ENCODE data around the gene KRT77.

KRT77 gene

DNA sequence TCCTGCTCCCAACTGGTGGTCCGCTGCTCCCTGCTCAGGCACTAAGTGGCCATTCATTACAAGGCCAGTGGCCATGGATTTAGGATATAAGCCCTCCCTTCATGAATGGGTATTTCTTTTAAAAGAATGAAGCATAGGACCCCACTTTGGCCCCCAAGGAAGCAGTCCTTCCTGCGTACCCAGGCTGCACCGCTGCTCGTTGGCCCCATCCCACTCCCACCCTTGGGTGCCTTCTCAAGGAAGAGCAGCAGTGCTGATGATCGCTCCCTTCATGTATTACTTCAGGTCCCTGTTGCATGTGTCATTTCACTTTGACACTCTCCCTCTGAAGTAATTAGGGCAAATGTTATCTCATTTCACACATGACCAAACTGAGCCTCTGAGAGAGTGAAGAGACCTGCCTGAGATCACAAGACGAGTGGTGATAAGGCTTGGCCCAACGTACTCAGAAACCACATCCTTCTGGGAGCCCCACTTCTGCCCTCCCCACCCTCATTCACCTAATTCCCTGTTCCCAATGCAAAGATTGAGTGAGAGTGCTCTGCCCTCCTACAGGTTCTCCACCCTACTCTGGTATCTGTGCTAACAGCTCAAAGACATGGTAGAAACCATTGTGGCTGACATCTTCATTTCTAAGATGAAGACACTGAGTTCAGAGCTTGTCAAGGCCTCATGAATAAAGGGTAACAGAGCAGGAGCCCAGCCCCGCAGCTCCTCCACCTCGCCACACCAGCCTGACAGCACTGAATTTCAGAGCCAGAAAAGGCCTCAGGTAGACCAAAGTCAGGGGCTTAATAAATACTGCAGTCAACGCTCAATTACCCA is 41.0 kb downstream of the KRT77 start:
- Mint-ChIP-seq H3K4me1 (no peaks in the 10 kb centered on the region), H3K27ac (no peak overlapping the region), H3K9me3 (no peaks in the 10 kb centered on the region), H3K27me3 (ENCODE audit: low read depth, poor library complexity) (peaks cover 18% of the 10 kb centered on the region), H3K4me3 (no peak overlapping the region), H3K36me3 (ENCODE audit: low read depth) (no peaks in the 10 kb centered on the region)
- TF ChIP-seq, protein P1, sequence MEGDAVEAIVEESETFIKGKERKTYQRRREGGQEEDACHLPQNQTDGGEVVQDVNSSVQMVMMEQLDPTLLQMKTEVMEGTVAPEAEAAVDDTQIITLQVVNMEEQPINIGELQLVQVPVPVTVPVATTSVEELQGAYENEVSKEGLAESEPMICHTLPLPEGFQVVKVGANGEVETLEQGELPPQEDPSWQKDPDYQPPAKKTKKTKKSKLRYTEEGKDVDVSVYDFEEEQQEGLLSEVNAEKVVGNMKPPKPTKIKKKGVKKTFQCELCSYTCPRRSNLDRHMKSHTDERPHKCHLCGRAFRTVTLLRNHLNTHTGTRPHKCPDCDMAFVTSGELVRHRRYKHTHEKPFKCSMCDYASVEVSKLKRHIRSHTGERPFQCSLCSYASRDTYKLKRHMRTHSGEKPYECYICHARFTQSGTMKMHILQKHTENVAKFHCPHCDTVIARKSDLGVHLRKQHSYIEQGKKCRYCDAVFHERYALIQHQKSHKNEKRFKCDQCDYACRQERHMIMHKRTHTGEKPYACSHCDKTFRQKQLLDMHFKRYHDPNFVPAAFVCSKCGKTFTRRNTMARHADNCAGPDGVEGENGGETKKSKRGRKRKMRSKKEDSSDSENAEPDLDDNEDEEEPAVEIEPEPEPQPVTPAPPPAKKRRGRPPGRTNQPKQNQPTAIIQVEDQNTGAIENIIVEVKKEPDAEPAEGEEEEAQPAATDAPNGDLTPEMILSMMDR (IDR thresholded peaks at IDR 0.05) = no peak
- no peak for DNase-seq

DNA sequence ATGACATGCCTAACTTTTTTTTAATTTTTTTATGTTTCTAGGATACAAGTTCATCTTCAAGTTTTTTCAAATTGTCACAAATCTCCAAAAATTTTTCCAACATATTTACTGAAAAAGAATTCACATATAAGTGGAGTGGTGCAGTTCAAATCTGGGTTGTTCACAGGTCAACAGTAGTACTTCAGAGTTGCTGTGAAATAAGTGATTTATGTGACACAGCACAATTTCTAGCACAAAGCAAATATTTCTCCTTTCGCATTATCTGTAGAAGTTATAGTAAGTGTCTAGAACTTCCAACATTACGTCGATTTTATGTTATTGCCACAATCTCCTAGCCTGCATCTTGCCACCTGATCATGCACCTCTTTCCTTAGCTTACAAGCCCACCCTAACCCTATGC is 41.7 kb downstream of the KRT77 start:
- Mint-ChIP-seq H3K9me3 (no peaks in the 10 kb centered on the region), H3K27me3 (ENCODE audit: low read depth, poor library complexity) (peaks cover 22% of the 10 kb centered on the region), H3K36me3 (ENCODE audit: low read depth) (no peaks in the 10 kb centered on the region), H3K4me3 (no peak overlapping the region), H3K4me1 (no peaks in the 10 kb centered on the region), H3K27ac (no peak overlapping the region)
- DNase-seq = no peak
- TF ChIP-seq, protein P1 (IDR thresholded peaks at IDR 0.05) = no peak

DNA sequence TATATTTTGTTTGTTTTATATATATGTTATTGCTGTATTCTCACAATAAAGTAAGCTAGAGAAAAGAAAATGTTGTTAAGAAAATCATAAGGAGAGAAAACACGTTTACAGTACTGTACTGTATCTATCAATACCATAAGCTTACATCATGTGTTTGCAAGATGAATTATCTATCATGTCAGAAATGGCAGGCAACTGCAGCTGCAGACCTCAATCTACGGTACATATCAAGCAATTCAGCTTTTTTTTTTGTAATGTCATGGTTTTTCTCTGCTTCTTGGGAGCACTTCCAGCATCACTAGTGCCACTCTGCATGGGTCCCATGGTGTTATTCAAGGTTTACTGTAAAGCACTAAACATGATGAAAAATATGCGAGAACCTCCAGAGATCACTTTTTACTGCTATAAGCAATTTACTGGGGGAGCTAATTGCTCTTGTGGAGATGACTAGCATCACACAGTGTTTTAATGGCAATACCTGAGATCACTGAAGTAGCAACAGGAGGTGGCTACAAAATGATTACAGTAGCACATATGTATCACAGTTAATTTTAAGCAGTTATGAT is 42.3 kb downstream of the KRT77 start:
- Mint-ChIP-seq H3K4me3 (no peak overlapping the region), H3K36me3 (ENCODE audit: low read depth) (no peaks in the 10 kb centered on the region), H3K27ac (no peak overlapping the region), H3K9me3 (no peaks in the 10 kb centered on the region), H3K4me1 (no peaks in the 10 kb centered on the region), H3K27me3 (ENCODE audit: low read depth, poor library complexity) (peaks cover 22% of the 10 kb centered on the region)
- no peak for DNase-seq
- TF ChIP-seq, protein P1 (IDR thresholded peaks at IDR 0.05) = no peak

DNA sequence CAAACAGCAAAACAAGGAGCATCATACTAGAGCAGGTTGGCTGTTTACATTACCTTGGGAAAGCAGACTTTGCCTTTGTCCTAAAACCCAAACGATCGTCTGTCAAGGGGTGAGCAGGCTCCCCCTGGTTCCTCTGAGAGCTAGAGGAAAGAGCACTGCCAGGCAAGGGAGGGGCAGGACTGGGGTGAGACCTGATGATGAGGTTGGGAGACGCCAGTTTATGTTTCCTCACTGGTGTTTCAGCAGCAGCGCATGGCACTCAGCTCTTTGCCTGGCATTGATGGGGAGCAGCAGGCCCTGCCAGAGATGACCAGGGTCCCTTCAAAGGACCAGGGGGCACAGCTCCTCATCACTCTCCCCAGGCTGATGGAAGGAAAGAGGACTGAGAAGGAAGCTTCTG is 43.4 kb downstream of the KRT77 start:
- Mint-ChIP-seq H3K27ac (no peak overlapping the region), H3K27me3 (ENCODE audit: low read depth, poor library complexity) (peaks cover 24% of the 10 kb centered on the region), H3K4me3 (no peak overlapping the region), H3K4me1 (no peaks in the 10 kb centered on the region), H3K9me3 (no peaks in the 10 kb centered on the region), H3K36me3 (ENCODE audit: low read depth) (no peaks in the 10 kb centered on the region)
- TF ChIP-seq, protein P1 (IDR thresholded peaks at IDR 0.05) = no peak
- no peak for DNase-seq

DNA sequence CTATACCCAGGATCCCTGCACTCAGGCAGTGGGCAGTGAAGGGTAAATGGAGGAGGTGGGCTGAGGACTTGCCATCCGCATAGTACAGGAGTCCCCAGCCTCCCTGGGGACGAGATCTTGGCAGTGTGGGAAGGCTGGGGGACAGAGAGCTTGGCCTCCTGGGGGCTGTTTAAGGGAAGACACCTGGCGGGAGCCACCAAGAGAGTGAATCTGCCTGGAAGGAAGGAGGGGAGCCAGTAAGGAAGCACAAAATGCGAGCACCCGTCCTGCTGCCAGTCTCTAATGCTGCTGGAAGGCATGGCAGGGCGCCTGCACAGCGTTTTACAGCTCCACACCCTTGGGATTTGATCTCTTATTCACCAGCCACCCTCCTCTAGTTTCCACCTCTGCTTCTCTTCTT is 43.9 kb downstream of the KRT77 start:
- Mint-ChIP-seq H3K4me3 (no peak overlapping the region), H3K4me1 (no peaks in the 10 kb centered on the region), H3K36me3 (ENCODE audit: low read depth) (no peaks in the 10 kb centered on the region), H3K27ac (no peak overlapping the region), H3K9me3 (no peaks in the 10 kb centered on the region), H3K27me3 (ENCODE audit: low read depth, poor library complexity) (peaks cover 25% of the 10 kb centered on the region)
- TF ChIP-seq, protein P1 (IDR thresholded peaks at IDR 0.05) = no peak
- DNase-seq = no peak

DNA sequence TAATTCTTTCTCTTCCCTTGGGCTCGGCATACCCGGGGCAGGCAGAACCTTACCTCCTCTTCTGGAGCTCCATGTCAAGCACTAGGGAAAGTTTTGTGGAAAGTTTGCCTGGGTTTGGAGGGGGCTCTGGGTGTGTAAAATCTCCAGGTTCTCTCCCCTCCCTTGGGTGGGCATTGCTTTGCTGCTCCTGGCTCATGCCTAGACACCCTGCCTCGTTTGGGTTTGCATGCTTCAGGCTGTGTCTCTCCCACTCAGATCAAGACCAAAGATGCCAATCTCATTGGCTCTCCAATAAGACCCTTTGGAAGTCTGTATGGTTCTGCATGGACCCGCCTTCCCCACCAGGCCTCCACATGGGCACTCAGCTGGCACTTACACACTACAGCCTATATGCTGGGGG is 45.1 kb downstream of the KRT77 start:
- Mint-ChIP-seq H3K27ac (no peak overlapping the region), H3K27me3 (ENCODE audit: low read depth, poor library complexity) (peaks cover 22% of the 10 kb centered on the region), H3K9me3 (no peaks in the 10 kb centered on the region), H3K4me3 (no peak overlapping the region), H3K36me3 (ENCODE audit: low read depth) (no peaks in the 10 kb centered on the region), H3K4me1 (no peaks in the 10 kb centered on the region)
- TF ChIP-seq, protein P1 (IDR thresholded peaks at IDR 0.05) = no peak
- no peak for DNase-seq
